PC-9 (cell line): ENCODE measurements around the gene AFAP1L1. TPM values are rescaled to one million over a fixed set of nuclear protein-coding genes. Genes with fewer than 3 reads are reported as not detected.

Source experiments
- BruUV-seq: library from RNA; stranded (reverse); fragments of 400-500 nt; replicated peaks from 2 replicates; lab custom pipeline; 2021; lab: Mats Ljungman, UMichigan
- CTCF ChIA-PET: fragments of 300-600 bp; sonication (Branson Sonifier 250); formaldehyde crosslinking; loops from one replicate; lab custom pipeline; 2022; ENCODE audit warnings: antibody characterized with exemption; lab: Charles Lee
- POLR2A ChIA-PET: fragments of 300-600 bp; sonication (Branson Sonifier 250); formaldehyde crosslinking; loops from one replicate; lab custom pipeline; 2022; ENCODE audit warnings: antibody characterized with exemption; ENCODE audit not compliant: unreplicated experiment; lab: Charles Lee
- DNase-seq, 2 experiments: peaks; one replicate each; pipeline versions ENCODE4 v3.0.0 to v3.0.0-alpha.2; 2015 to 2022; ENCODE audit warnings: mixed read lengths in 1 of 2
- H2AFZ ChIP-seq: fragments of 200-600 bp; sonication (generic); 2 replicates; pipeline ENCODE4 v1.8.1; 2017; ENCODE audit warnings: antibody characterized with exemption
- H3F3A ChIP-seq: fragments of 200-600 bp; sonication (generic); 2 replicates; pipeline ENCODE4 v1.8.1; 2017; ENCODE audit warnings: antibody characterized with exemption, mild to moderate bottlenecking, low read depth; ENCODE audit not compliant: insufficient read depth
- H3K27ac ChIP-seq: fragments of 200-600 bp; sonication (generic); 2 replicates; pipeline ENCODE4 v1.6.1; 2016; ENCODE audit warnings: mixed run types
- H3K27me3 ChIP-seq: fragments of 200-600 bp; sonication (generic); 2 replicates; pipeline ENCODE4 v1.6.1; 2016; ENCODE audit warnings: low read depth, mixed run types; ENCODE audit not compliant: insufficient read depth
- H3K36me3 ChIP-seq: fragments of 200-600 bp; sonication (generic); 2 replicates; pipeline ENCODE4 v1.6.1; 2016; ENCODE audit warnings: low read depth, mixed run types
- H3K4me1 ChIP-seq: fragments of 200-600 bp; sonication (generic); replicated peaks from 2 replicates; pipeline ENCODE4 v1.6.1; 2016; ENCODE audit warnings: mixed run types; ENCODE audit not compliant: insufficient read depth
- H3K4me2 ChIP-seq: fragments of 200-600 bp; sonication (generic); 2 replicates; pipeline ENCODE4 v1.6.1; 2017; ENCODE audit warnings: mixed run types
- H3K4me3 ChIP-seq: fragments of 200-600 bp; sonication (generic); 2 replicates; pipeline ENCODE4 v1.6.1; 2016; ENCODE audit warnings: mixed run types
- H3K79me2 ChIP-seq: fragments of 200-600 bp; sonication (generic); 2 replicates; pipeline ENCODE4 v1.6.1; 2017; ENCODE audit warnings: low read depth, mixed run types
- H3K9me2 ChIP-seq: fragments of 200-600 bp; sonication (generic); 2 replicates; pipeline ENCODE4 v1.8.1; 2017; ENCODE audit warnings: mild to moderate bottlenecking; ENCODE audit not compliant: insufficient read depth
- H3K9me3 ChIP-seq: fragments of 200-600 bp; sonication (generic); 2 replicates; pipeline ENCODE4 v1.8.1; 2016; ENCODE audit warnings: low read depth; ENCODE audit not compliant: insufficient read depth
- H4K20me1 ChIP-seq: fragments of 200-600 bp; sonication (generic); 2 replicates; pipeline ENCODE4 v1.8.1; 2017; ENCODE audit not compliant: insufficient read depth
- EZH2 ChIP-seq: fragments of 200-600 bp; sonication (generic); IDR thresholded peaks from 2 replicates; pipeline ENCODE4 v1.8.0; 2017; ENCODE audit warnings: antibody characterized with exemption, low read depth
- intact Hi-C: fragments of 100-400 bp; cut with micrococcal nuclease; formaldehyde crosslinking; loops from one replicate; pipeline ENCODE4 v1.10.0; 2022; ENCODE audit not compliant: unreplicated experiment
- total RNA-seq: library from RNA; stranded (reverse); gene quantifications from 2 replicates; pipeline ENCODE4 v1.2.3, GENCODE V29; 2021
- TF ChIP-seq, protein P1 (sequence below): fragments of 200-600 bp; sonication (generic); conservative IDR thresholded peaks from 2 replicates; pipeline ENCODE4 v1.6.1; 2017; ENCODE audit warnings: mixed run types, antibody characterized with exemption, mild to moderate bottlenecking, moderate library complexity

AFAP1L1 gene
- total RNA-seq, 1 experiment from 2014 or later, result 9.6 TPM

DNA sequence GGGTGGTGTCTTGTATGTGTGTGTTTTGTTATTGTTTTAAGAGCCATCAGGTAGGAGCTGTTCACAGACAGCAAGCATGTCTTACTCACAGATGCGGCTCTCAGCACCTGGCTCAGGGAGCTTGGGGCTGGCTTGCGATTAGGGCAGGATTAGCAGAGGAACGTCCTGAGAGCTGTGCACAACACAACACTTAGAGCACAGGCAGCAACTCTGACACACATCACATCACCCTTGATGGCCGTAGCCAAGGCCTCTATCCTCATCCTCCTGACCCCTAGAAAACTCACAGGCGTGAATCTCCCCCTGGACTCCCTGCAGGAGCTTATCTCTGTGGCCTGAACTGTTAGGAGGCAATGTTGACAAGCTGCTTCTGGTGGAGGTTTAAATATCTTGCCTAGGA lies 114.5 kb downstream of the AFAP1L1 start:
- no peak overlapping the region for H3K4me3 ChIP-seq
- no peaks in the 10 kb centered on the region for H3K36me3 ChIP-seq
- H3K4me2 ChIP-seq, result no peak overlapping the region
- H3K79me2 ChIP-seq, result no peaks in the 10 kb centered on the region
- POLR2A ChIA-PET, result no interaction called here
- no peaks in the 10 kb centered on the region for H3K4me1 ChIP-seq
- H2AFZ ChIP-seq, result no peak overlapping the region
- H3F3A ChIP-seq, result no peaks in the 10 kb centered on the region
- intact Hi-C loops, result no loop called here
- H3K27ac ChIP-seq, result no peak overlapping the region
- CTCF ChIA-PET, result no interaction called here
- H4K20me1 ChIP-seq, result no peaks in the 10 kb centered on the region
- TF ChIP-seq EZH2, result no peak
- DNase-seq, result no peak
- no peaks in the 10 kb centered on the region for H3K27me3 ChIP-seq
- no peaks in the 10 kb centered on the region for H3K9me2 ChIP-seq
- H3K9me3 ChIP-seq, result no peaks in the 10 kb centered on the region
- BruUV-seq, result no TSS peak

GRCh38 chr5:149387081-149387631 lies 115.5 kb downstream of the AFAP1L1 start:
- no peak overlapping the region for H3K4me2 ChIP-seq
- H3K27me3 ChIP-seq, result no peaks in the 10 kb centered on the region
- BruUV-seq, result no TSS peak
- no peaks in the 10 kb centered on the region for H3F3A ChIP-seq
- DNase-seq, result no peak
- TF ChIP-seq, protein P1, sequence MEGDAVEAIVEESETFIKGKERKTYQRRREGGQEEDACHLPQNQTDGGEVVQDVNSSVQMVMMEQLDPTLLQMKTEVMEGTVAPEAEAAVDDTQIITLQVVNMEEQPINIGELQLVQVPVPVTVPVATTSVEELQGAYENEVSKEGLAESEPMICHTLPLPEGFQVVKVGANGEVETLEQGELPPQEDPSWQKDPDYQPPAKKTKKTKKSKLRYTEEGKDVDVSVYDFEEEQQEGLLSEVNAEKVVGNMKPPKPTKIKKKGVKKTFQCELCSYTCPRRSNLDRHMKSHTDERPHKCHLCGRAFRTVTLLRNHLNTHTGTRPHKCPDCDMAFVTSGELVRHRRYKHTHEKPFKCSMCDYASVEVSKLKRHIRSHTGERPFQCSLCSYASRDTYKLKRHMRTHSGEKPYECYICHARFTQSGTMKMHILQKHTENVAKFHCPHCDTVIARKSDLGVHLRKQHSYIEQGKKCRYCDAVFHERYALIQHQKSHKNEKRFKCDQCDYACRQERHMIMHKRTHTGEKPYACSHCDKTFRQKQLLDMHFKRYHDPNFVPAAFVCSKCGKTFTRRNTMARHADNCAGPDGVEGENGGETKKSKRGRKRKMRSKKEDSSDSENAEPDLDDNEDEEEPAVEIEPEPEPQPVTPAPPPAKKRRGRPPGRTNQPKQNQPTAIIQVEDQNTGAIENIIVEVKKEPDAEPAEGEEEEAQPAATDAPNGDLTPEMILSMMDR, result no peak
- no peak for TF ChIP-seq EZH2
- H3K36me3 ChIP-seq, result no peaks in the 10 kb centered on the region
- H4K20me1 ChIP-seq, result no peaks in the 10 kb centered on the region
- intact Hi-C loops, result no loop called here
- no peak overlapping the region for H3K27ac ChIP-seq
- no peaks in the 10 kb centered on the region for H3K9me3 ChIP-seq
- no peaks in the 10 kb centered on the region for H3K4me1 ChIP-seq
- H3K4me3 ChIP-seq, result no peak overlapping the region
- CTCF ChIA-PET, result no interaction called here
- H3K79me2 ChIP-seq, result no peaks in the 10 kb centered on the region
- no peak overlapping the region for H2AFZ ChIP-seq
- POLR2A ChIA-PET, result no interaction called here
- H3K9me2 ChIP-seq, result no peaks in the 10 kb centered on the region

DNA sequence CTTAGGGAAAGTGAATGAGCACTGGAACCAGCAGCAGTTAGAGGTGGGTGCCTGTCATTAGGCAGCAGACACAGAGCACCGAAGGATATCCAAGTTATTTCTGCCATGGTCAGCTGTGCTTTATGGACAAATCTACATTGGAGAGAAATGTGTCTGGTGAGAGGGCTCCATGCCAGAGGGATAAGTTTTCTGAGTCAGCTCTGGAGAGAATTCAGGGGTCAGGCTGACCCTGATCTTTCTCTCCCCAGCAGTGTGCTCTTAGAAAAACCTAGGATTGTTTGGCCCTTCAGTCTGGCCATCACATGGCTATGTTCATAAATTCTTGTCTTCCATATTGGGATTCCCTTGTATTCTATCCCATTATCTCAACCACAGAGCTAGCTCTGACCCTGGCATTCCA lies 116.3 kb downstream of the AFAP1L1 start:
- H3K27ac ChIP-seq, result no peak overlapping the region
- no peak overlapping the region for H3K4me3 ChIP-seq
- no peak overlapping the region for H2AFZ ChIP-seq
- DNase-seq, result no peak
- no peak overlapping the region for H3K4me2 ChIP-seq
- H4K20me1 ChIP-seq, result no peaks in the 10 kb centered on the region
- intact Hi-C loops, result no loop called here
- ChIA-PET POLR2A (interaction anchor here (0.5 kb wide), 1 partner anchor 30 kb away, joined by 4 read pairs; the partner anchor contains the start of gene PCYOX1L), CTCF (interaction anchor here (0.7 kb wide), 1 partner anchor 51 kb away, joined by 16 read pairs; no protein-coding TSS in a partner anchor)
- no peaks in the 10 kb centered on the region for H3K36me3 ChIP-seq
- no TSS peak for BruUV-seq
- no peak for TF ChIP-seq EZH2
- TF ChIP-seq, protein P1, result no peak
- no peaks in the 10 kb centered on the region for H3K4me1 ChIP-seq
- no peaks in the 10 kb centered on the region for H3K27me3 ChIP-seq
- H3F3A ChIP-seq, result no peaks in the 10 kb centered on the region
- no peaks in the 10 kb centered on the region for H3K79me2 ChIP-seq
- H3K9me3 ChIP-seq, result no peaks in the 10 kb centered on the region
- H3K9me2 ChIP-seq, result no peaks in the 10 kb centered on the region
